PC-9 (cell line): ENCODE data around the gene HYDIN.

Experiments used
- EZH2 ChIP-seq: fragments of 200-600 bp; sonication (generic); IDR thresholded peaks from 2 replicates; pipeline ENCODE4 v1.8.0; 2017; ENCODE audit warnings: antibody characterized with exemption, low read depth
- TF ChIP-seq, protein P1 (sequence below): fragments of 200-600 bp; sonication (generic); conservative IDR thresholded peaks from 2 replicates; pipeline ENCODE4 v1.6.1; 2017; ENCODE audit warnings: mixed run types, antibody characterized with exemption, mild to moderate bottlenecking, moderate library complexity

DNA sequence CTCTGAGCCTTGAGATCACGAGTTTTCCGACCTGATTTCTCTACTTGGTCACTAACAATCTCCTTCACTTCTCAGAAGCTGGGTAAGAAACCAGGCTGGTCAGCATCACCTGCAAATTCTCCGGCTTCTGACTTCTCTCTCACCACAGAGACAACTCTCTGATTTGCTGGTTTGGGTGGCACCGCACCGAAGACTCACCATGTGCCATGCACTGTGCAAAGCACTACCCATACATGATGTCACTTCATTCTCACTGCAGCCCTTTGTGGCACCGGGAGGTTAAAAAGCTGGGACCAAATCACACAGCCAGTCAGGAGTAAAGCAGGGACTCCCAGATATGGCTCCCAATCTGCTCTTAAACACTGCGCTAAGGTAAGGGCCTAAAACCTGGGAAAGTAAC is 430.2 kb downstream of the HYDIN start:
- TF ChIP-seq, protein P1, sequence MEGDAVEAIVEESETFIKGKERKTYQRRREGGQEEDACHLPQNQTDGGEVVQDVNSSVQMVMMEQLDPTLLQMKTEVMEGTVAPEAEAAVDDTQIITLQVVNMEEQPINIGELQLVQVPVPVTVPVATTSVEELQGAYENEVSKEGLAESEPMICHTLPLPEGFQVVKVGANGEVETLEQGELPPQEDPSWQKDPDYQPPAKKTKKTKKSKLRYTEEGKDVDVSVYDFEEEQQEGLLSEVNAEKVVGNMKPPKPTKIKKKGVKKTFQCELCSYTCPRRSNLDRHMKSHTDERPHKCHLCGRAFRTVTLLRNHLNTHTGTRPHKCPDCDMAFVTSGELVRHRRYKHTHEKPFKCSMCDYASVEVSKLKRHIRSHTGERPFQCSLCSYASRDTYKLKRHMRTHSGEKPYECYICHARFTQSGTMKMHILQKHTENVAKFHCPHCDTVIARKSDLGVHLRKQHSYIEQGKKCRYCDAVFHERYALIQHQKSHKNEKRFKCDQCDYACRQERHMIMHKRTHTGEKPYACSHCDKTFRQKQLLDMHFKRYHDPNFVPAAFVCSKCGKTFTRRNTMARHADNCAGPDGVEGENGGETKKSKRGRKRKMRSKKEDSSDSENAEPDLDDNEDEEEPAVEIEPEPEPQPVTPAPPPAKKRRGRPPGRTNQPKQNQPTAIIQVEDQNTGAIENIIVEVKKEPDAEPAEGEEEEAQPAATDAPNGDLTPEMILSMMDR, result no peak
- TF ChIP-seq EZH2, result no peak
